AG09309 (cell line): ENCODE results near the gene RAB8B.

ENCODE experiments used
- DNase-seq: peaks from one replicate; pipeline ENCODE4 v3.0.0-alpha.2; 2010; ENCODE audit warnings: low read depth
- H3K4me3 ChIP-seq: 2 replicates; pipeline ENCODE4 v1.5.1; 2011; ENCODE audit warnings: mild to moderate bottlenecking, low read depth, low read length, moderate library complexity; ENCODE audit not compliant: control insufficient read depth
- TF ChIP-seq, protein P1 (sequence below): IDR thresholded peaks from 2 replicates; pipeline ENCODE4 v1.5.1; 2011; ENCODE audit warnings: mild to moderate bottlenecking, low read depth, low read length, inconsistent platforms; ENCODE audit not compliant: insufficient read depth, control insufficient read depth; ENCODE audit errors: missing control alignments

RAB8B gene

DNA sequence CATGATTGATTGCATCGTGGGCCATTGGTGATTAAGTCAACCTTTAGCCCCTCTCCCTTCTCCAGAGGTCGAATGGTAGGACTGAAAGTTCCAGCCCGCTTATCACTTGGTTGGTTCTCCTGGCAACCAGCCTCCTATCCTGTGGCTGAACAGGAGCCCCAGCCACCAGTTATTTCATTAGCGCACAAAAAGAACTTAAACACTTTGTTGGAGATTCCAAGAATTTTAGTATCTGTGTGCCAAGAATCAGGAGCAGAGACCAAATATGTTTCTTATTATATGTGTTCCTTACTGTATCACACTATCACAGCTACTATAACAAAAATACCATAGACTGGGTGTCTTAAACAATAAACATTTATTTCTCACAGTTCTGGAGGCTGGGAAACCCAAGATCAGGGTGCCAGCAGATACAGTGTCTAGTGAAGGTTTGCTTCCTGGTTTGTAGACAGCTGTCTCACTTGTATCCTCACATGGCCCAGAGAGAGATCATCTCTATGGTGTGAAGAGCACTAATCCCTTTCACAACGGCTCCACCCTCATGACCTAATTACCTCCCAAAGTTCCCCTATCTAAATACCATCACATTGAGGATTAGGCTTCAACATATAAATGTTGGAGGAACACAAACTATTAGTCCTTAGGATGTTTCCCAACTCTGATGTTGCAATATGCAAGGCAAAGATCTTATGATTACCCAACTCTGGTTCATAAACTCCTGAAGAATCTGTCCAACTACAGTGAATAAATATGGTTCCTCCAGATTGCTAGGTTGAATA is 57.5 kb downstream of the RAB8B start:
- peak; percentile 83 for DNase-seq
- H3K4me3 ChIP-seq: no peak overlapping the region
- TF ChIP-seq, protein P1, sequence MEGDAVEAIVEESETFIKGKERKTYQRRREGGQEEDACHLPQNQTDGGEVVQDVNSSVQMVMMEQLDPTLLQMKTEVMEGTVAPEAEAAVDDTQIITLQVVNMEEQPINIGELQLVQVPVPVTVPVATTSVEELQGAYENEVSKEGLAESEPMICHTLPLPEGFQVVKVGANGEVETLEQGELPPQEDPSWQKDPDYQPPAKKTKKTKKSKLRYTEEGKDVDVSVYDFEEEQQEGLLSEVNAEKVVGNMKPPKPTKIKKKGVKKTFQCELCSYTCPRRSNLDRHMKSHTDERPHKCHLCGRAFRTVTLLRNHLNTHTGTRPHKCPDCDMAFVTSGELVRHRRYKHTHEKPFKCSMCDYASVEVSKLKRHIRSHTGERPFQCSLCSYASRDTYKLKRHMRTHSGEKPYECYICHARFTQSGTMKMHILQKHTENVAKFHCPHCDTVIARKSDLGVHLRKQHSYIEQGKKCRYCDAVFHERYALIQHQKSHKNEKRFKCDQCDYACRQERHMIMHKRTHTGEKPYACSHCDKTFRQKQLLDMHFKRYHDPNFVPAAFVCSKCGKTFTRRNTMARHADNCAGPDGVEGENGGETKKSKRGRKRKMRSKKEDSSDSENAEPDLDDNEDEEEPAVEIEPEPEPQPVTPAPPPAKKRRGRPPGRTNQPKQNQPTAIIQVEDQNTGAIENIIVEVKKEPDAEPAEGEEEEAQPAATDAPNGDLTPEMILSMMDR: no peak

DNA sequence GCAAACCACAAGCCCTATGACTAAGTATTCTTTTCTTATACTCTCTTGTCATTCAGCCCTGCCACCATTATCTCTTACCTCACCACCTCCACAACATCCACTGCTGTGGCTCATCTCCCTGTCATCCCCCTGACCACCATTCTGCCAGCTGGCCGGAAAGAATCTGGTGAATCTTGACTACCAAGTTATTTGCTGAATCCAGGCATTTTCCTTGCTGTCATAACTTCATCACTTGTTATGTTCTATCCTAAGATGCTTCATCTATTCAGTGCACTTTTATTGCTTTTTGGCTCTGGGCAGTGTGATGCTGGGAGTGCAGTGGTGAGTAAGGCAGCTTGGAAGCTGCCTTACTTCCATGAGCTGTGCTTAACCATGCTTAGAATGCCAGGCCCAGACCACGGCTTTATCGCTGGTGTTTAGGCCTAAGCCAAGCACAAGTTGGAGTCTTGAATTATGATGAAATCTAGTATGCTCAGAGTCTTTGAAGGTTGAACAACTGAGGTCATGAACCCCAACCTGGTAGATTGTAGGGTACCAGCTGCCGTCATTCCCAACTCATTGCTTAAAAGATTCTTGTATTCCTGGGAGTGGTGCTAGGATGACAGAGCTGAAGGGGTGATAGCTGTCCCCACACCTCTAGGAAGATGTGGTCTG is 61.0 kb downstream of the RAB8B start:
- peak; percentile 96 for DNase-seq
- H3K4me3 ChIP-seq: no peak overlapping the region
- TF ChIP-seq, protein P1: no peak

DNA sequence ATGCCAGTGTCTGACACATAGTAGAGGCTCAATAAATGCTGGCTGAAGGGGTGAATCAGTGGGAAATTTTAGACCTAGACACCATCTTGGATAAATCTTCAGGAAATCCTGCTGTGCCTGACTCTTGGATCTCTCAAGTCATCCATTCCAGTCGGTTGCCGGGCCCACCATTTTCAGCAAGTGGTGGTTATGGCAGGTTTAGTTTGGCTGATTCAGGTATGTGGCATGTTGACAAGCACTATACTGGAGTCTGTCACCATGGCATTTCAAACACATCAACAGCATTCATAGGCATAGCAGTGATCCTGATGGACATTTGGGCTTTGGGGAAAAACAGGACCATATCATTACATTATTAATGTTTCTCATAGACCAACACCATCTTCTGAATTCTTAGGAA is 62.3 kb downstream of the RAB8B start:
- no peak overlapping the region for H3K4me3 ChIP-seq
- TF ChIP-seq, protein P1: no peak
- no peak for DNase-seq

DNA sequence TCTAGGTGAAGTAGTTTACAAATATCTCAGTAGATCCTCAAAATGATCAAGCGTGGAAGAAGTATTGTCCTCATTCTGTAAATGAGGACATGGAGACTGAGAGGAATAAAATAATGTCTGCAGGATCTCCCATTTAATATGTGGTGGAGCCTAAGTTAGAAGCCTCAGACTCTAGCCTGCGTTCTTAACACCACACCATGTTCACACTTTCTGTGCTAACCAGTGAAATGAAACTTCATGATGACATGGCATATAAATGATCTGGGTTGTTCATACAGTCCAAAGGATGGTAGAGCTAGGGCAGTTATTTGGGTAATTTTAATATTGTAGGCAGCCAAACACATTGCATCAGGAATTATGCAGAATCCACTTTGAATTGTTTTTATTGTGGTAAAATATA is 62.9 kb downstream of the RAB8B start:
- TF ChIP-seq, protein P1: no peak
- no peak overlapping the region for H3K4me3 ChIP-seq
- DNase-seq: no peak

DNA sequence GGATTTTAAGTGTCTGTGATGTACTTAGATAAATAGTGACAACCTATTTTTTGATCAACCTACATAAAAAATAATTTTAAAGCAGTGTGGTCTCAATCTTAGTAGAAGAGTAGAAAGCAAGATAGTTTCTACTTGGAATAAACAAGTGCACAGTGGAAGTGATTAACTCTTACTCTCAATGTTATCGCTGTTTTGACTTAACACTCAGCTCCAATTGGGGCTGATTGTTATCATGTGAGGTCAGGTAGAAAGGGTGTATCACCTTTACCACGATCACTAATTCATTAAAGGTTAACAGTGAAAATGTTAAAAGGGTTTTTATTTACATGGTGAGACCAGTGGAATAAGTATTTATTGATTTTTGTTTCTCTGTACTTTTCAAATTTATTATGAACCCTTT is 65.6 kb downstream of the RAB8B start:
- DNase-seq: no peak
- TF ChIP-seq, protein P1: no peak
- H3K4me3 ChIP-seq: no peak overlapping the region

DNA sequence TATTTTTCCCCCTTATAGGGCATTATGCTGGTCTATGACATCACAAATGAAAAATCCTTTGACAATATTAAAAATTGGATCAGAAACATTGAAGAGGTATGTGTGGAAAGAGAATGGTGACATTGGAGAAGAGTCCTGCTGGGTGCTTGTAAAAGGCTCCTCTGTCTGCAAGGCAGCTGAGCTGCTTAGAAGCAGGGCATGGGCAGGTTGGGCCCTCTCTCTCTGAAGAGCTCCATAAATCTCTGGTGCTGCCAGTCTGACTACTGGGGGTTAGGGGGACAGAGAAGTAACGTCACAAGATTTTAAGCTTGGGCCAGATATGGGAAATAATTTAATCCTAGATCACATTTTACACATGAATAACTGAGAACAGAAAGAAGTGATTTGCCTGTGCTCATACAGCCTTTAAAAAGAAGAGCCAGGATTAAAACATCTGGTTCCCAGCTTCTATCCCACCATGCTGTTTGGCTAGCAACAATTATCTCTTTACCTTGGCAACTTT is 66.1 kb downstream of the RAB8B start:
- TF ChIP-seq, protein P1: no peak
- DNase-seq: no peak
- H3K4me3 ChIP-seq: no peak overlapping the region
